Suprapubic skin (tissue), 3 donors: ENCODE results near the gene RPAP2.

Source experiments
- CTCF ChIP-seq, 2 donors: fragments of 200-600 bp in 1 of 2; fragments of 450-650 bp in 1 of 2; sonication (generic) in 1 of 2; IDR thresholded peaks; one replicate each; pipeline ENCODE4 v1.5.1; 2016 to 2019; ENCODE audit warnings: antibody characterized with exemption in 2 of 2, mild to moderate bottlenecking in 1 of 2, moderate library complexity in 1 of 2
- EP300 ChIP-seq: sonication (generic); formaldehyde crosslinking; IDR thresholded peaks from one replicate; pipeline ENCODE4 v1.6.1; 2017; ENCODE audit warnings: antibody characterized with exemption

- peak in 1 of 2 donors; percentile 49 for TF ChIP-seq CTCF (IDR thresholded peaks at IDR 0.05)
- no peak for TF ChIP-seq EP300
Measured at GRCh38 chr1:92291372-92291999, 7.4 kb upstream of the RPAP2 start.
